NCI-H69 (cell line): ENCODE measurements around the gene MYRIP.

Experiments used
- DNase-seq: peaks from one replicate; lab custom pipeline; 2025; lab: John Stamatoyannopoulos, UW

Gene MYRIP

DNA sequence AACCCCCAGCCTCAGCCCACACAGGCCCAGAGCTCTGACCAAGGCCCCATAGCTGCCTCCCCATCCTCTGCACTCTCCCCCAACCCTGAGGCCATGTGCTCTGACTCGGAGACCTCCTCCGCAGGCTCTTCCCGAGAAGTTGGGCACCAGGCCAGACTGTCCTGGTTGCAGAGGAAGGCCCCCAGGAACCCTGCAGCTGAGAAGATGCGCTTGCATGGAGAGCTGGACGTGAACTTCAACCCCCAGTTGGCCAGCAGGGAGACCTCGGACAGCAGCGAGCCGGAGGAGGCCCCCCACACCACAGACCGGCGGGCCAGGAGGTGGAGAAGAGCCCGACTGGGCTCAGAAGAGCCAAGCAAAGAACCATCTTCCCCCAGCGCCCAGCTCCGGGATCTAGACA is 380.6 kb downstream of the MYRIP start:
- no peak for DNase-seq

DNA sequence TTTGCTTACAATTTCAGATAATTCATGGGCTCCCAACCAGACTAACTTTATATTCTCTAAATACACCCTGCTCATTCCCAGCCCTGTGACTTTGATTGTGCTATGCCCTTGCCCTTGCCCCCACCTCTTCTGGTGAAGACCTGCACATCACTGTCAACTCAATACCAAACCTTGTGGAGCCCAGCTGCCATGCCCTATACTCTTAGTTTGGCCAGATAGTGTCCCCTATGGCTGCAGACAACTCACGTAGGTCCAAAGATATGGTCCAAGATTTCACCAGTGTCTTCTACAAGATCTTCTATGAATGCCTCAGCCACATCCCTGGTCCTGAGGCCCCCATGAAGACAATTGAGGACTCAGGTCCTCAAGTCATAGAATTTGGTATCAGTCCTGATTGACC is 381.8 kb downstream of the MYRIP start:
- DNase-seq: no peak

DNA sequence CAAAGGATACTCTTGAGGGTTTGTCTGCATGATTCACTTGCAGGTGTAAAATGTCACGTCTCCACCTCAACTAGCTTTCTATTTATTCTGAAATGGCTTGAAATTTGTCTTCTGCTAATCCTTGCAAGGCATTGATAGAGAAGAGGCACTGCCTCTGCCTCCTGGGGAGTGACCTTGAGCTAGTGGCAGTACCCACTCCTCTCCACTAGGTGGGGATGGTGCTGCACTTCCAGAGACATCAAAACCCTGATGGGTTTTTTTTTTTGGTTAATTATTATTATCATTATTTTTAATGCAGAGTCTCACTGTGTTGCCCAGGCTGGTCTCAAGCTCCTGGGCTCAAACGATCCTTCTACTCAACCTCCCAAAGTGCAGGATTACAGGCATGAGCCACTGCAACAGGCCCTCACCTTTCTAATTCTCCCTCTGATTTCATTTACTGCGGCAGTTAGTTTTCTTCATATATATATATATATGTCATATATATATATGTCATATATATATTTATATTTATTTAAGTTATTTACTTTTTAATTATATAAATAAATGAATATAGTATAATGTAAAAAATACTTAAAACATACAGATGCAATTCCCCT is 382.5 kb downstream of the MYRIP start:
- peak; percentile 38 for DNase-seq

DNA sequence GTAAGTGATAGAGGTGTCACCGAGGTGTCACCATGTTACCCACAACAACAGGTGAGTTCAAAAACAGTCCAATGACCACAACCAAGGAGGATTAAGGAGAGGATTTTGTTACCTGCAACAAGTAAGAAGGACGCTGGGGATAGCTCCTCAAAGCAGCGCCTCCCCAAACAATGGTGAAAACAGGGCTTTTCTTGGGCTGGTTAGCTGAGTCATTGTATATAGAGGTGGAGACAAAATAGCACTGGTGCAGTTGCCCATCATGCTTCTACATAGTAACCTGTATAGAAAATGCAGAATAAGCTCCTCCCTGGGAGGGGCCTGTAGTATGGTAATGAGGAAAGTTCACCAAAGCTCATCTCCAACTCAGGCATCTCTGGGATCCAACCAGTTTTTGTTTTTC is 383.2 kb downstream of the MYRIP start:
- no peak for DNase-seq

DNA sequence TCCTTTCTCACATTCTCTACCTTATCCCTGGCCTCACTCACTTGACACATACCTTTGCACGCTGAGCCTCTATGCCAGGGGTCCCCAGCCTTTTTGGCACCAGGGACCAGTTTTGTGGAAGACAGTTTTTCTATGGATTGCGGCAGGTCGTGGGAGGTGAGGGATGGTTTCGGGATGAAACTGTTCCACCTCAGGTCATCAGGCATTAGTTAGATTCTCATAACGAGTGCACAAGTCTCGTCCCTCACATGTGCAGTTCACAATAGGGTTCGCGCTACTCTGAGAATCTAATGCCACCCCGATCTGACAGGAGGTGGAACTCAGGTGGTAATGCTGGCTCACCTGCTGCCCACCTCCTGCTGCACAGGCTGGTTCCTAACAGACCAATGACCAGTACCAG is 387.6 kb downstream of the MYRIP start:
- DNase-seq: no peak

DNA sequence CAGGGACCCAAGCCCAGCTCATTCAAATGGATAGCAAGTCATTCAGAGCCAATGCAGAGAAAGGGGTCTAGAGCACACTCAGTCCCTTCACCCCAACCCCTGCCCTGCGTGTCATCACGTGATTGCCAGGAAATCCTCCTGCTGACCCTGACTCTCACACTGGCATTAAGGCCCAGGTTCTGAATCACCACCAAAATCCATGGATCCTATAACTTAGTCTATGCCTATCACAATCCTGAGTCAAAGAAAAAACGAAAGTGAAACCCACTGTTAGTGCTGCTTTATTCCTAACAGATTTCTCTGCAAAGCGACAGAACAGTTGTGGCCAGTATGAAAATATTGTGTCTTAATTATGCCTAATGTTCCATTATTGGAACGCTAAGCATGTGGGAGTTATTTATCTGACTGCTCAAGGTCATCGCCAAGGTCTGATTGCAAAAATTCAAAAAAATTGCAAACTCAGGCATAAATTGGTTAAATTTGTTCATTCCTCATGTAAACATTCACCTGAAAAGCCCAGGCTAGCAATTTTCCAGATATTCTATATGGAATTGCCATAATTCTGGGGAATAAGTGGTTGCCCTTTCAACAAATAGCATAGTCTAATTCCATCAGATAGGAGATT is 391.4 kb downstream of the MYRIP start:
- DNase-seq: no peak

DNA sequence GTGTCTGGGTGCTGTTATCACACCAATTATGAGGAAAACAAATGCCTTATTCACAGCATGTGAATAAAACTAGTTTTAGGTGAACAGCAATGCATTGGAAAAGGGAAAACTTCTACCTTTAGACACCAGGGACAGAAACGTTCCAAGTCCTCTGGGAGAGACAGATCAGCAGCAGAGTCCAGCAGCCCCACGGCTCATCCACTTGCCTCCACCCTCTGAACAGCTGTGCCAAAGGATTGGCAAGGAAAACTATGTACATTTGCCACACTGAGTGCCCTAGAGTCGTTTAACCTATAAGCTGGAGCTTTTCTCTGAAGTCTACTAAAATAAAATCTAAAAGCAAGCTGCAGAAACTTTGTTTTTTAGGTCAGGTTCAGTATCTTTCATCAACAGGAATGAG is 392.4 kb downstream of the MYRIP start:
- no peak for DNase-seq

DNA sequence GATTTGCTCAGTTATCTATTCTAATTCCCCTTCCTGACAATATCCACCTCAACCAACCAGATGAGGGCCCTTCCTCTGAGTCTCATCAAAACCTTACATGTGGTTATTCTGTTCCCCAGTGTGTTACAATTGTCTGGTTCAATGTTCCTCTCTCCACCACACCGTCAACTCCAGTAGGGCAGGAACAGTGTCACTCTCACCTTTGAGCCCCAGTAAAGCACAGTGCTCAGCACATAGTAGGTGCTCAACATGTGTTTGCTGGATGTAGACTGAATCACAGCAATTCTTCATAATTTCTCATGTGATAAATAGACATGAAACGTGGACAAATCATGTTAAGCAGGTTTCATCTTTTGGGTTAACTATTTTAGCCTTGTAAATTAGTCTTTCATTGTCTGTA is 397.1 kb downstream of the MYRIP start:
- no peak for DNase-seq

DNA sequence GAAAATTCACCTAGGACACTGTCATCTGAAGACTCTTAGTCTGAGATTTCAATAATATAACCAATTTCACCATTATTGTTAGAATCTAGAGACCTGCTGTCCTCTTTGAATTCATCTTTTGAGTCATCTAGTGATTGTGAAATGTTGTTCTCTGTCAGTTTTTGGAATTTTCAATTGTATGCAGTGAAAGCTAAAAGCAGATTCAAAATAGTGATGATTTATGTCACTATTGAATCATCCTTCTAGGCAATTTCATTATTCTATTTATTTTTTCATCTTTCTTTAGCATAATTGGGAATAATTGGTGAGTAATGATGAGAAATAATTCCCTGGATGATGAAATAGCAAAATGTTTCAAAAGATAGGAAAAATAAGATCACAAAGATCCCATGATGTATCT is 398.4 kb downstream of the MYRIP start:
- DNase-seq: no peak

DNA sequence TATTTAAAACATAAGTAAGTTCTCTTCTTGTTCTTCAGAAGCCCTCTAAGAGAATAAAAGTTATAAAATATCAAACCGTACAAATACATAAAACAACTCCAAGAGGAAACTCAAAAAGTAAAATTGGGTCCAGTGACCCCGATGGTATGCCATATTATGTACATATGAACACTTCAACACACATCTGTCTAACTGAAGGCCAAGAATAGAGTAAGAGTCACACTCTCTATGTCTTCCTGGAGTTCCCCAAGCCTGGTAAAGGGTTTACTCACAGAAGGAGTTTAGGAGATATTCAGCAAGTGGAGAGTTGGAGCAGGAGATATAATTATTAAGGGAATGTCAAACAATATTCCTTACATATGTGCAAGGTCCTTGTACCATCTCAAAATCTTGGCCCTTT is 398.8 kb downstream of the MYRIP start:
- no peak for DNase-seq

DNA sequence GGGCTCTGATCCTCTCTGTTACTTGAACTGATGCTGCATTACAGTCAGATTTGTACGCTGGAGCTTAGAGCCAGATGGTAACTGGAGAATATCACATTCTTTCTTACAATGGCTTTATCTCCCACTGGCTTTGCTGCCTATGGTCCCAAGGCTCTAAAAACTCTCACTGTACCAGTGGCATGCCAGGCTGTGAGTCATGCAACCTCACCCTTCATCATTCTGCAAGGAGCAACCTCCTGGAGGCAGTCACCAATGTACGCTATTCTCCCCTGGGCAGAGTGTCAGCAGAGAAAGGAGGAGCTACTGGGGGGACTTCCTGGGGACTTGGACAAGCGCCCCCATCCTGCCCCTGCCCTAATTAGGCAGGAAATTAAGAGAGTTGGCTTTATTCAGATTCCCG is 402.2 kb downstream of the MYRIP start:
- no peak for DNase-seq

DNA sequence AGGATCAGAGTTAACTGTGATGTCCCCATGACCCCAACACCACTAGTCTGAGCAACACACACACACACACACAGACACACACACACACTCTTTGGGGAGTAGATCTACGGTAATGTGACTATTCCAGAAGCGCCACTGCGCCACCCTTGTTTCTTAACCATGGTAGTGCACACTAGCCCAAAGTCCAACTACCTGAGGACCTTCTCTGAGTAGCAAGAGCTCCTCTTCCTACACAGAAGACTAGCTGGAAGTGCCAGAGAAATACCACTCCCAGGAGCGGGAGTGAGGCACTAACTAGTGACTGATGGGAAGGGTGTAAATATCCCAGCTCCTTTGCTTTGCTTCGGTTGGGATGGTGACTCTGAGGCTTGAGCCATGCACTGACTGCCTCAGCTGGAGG is 404.1 kb downstream of the MYRIP start:
- no peak for DNase-seq

DNA sequence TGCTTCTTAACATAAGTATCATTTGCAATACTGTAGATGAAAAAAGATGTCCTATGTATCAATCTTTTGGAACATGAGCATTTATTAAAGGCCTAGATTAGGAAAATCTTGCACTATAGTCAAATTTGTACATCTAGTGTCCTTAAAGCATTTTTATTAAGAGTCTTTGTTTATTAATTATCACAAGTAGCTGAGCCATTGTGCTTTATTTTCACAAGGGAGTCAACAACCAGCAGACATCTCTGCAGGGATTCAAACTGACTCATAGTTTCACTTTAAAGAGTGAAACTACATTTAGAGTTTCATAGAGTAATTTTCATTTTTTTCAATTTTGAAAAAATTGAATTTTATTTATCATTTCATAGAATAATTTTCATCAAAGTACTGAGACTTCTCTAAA is 405.6 kb downstream of the MYRIP start:
- no peak for DNase-seq

DNA sequence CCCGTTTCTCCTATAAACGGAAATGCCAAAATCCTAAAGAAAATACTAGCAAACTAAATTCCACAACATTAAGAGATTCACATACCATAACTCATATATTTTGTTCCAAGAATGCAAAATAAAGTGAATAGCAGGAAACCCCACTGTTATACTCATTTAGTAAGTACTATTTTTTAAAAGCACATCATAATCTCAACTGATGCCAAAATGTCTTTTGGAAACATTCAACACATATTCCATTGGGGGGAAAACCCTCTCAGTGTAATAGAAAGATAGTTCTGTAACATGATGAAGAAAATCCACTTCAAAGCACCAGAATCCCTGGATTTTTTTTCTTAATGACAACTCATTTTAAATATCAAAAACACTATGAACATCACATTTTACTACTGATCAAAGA is 407.1 kb downstream of the MYRIP start:
- no peak for DNase-seq

DNA sequence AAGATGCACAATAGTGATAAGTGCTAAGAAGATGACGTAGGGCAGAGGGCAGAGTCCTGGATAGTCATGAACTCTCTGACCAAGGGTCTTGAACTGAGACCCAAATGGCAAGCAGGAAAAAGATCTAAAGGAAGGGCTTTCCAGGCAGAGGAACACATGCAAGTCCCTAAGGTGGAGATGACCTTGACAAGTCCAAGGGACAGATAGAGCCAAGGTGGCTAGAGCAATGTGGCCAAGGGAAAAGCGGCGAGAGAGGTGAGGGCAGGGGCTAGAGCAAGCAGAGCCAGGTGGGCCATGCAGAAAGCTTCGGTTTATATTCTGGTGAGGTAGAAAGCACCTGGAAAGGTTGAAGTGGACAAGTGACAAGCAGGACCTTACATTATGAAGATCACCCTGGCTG is 414.4 kb downstream of the MYRIP start:
- no peak for DNase-seq

DNA sequence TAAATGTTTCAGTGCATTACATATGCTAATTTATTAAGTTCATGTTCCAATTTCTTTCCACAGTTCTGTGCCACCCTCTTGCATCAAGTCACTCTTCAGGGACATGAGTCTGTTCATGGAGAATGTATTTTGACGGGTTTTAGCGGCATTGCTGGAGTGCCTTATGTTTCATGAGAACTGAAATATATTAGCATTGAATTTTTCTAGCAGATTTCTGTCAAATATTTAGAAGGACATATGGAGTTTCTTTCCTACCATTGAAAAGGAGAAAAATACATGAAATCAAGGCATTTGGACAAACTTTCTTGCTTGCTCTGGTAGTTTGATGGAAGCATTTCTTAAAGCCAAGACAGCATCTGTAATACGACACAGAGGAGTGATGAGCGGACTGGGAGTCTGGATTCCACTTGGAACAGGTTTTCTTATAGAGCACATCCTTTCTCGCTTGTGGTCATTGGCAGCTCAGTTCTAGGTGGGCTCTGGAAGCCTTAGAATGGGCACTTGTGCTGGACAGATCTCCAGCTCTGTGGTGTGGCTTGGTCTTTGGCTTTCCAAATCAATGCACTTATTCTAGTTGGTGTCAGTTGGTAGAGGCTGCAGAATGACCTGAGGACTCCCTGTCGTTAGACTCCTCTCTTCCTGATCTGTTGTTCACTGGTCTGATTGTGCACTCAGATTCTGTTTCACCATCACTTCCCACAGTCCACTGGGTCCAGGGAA is 415.5 kb downstream of the MYRIP start:
- no peak for DNase-seq

DNA sequence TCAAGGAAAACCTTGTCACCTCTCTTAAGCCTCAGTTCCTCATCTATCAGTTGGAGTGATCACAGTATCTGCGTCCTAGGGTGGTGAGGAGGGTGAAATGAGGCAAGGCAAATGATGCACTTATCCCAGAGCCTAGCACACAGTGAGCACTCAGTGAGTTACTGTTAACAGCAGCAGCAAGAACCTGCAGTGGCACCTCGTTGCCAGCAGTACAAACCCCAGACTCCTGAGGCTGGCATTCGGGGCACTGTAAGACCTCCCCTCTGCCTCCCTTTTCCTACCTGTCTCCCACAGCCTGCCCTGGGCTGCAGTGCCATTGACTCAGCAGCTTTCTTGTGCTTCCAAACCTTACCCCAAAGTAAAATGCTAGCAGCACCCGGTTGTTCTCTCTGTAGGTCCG is 417.2 kb downstream of the MYRIP start:
- DNase-seq: no peak

DNA sequence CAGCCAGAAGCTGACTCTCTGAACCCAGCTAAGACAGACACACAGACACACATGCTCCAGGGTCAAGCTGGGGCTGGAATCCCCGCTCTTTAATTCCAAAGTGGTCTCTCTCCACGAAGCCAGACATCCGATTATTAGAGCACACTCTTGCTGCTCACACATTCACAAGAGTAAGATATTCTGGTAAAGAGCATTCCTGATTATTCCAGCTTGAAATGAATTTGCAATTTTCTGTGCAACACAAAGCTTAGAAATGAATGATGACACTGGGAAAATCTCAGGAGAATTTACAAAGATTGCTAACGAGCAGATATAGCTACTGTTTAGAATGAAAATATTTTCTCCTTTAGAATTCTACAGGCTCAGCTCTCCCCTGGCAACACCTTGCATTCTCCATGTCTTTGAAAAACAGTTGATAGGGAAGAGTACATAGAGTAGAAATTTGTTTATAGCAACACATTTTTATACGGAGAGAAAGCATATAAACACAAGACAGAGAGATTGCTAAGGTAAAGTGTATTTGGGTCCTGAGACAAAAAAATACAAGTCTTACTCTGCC is 419.5 kb downstream of the MYRIP start:
- no peak for DNase-seq

DNA sequence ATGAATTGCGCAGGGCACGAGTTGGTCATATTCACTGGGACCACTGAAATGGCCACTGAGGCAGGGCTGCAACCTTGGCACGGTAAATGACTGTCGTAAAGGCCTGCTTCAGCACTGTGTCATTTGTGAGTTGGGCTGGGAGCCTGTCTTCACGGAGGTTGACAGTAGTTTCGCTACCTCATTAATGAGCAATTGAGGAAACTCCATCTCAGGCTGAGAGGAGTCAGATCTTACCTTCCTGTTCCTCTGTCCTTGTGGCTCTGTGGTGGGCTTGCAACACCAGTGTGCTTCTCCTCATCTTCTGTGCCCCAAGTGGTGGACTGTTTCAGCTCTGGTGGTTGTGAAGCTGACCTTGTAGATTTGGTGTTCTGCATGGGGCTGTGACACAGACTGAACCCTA is 420.0 kb downstream of the MYRIP start:
- DNase-seq: no peak

DNA sequence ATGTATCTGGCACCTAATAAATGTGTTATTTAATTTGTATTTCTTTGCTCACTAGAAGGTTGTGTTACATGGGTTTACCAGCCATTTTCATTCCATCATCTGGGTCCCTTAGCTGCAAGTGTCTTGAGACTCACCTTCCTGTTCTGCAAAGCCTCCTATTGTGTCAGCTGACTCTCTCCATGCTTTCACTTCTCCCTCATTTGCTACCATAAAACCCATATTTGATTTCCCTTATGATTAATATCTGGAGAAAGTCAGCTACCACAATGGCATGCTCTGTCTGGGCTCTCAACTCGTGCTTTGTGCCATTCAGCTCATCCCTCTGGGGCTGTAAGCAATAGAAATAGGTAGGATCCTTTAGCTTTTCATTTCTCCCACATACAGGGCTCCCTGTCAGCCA is 420.6 kb downstream of the MYRIP start:
- no peak for DNase-seq

DNA sequence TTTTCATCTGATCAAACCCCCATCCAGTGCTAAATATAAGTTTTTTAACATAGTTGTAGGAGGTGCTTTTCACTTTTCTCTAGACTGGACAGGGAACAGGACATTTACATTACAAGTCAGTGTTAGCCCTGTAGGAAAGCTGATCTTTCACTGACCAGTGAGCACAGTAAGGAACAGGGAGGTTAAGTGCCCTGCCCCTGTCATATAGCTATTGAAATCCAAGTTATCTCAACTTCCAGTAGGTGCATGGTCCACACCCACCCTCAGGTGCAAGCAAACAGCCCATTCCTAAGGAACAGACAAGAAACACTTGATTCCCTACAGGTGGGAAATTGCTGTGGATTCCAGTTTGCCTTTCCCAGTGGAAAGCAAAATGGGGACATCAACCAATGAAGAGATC is 421.0 kb downstream of the MYRIP start:
- DNase-seq: no peak

DNA sequence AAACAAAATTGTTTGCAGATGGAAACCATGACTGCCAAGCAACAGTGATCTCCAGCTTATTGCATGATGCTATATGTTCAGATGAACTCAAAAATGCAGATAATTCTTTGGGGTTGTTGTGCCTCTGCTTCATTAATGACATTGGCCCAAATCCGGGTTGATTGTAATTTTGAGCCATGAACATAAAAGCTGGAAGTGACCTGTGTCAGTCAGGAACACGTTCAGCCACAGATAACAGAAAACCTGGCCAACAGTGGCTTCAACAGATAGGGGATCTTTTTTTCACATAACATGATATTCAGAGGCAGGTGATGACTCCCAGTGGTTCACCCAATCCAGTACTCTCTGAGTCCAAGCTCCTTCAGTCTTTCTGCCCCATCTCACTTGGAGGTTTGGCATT is 423.2 kb downstream of the MYRIP start:
- DNase-seq: no peak

DNA sequence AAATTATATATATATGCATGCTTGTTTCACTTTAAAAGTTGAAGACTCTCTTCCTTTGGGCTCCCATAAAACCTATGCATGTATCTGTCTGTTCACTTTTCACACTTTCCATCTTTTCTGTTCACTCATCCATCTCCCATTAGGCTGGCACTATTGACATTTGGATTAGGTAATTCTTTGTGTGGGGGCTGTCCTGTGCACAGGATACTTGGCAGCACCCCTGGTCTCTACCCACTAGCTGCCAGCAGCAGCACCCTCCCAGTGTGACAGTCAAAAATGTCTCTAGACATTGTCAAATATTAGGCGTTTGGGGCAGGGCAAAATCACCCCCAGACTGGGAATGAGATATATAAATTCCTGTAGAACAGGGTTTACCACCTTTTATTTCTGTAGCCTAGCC is 427.8 kb downstream of the MYRIP start:
- DNase-seq: no peak
